Right lobe of liver (tissue), 4 donors: ENCODE data around the gene GSTCD.

Source experiments
- POLR2A ChIP-seq: fragments of 450-650 bp; IDR thresholded peaks from one replicate; pipeline ENCODE4 v1.6.1; 2017; ENCODE audit warnings: antibody characterized with exemption, mild to moderate bottlenecking
- TF ChIP-seq, protein P1 (sequence below), 4 donors: fragments of 200-600 bp in 3 of 4; fragments of 450-650 bp in 1 of 4; IDR thresholded peaks; one replicate each; pipeline versions ENCODE4 v1.5.1 to v1.8.0; 2016 to 2022; ENCODE audit warnings: antibody characterized with exemption in 4 of 4, mild to moderate bottlenecking in 2 of 4
- donor health status: DM: no; HTN: no; CAD: no.
- donor health status: DM: no; HTN: no; CAD: no.
- donor health status: DM: no; HTN: yes; CAD: no.

GRCh38 chr4:105797225-105797624 is 88.6 kb downstream of the GSTCD start:
- no peak for TF ChIP-seq POLR2A
- TF ChIP-seq, protein P1, sequence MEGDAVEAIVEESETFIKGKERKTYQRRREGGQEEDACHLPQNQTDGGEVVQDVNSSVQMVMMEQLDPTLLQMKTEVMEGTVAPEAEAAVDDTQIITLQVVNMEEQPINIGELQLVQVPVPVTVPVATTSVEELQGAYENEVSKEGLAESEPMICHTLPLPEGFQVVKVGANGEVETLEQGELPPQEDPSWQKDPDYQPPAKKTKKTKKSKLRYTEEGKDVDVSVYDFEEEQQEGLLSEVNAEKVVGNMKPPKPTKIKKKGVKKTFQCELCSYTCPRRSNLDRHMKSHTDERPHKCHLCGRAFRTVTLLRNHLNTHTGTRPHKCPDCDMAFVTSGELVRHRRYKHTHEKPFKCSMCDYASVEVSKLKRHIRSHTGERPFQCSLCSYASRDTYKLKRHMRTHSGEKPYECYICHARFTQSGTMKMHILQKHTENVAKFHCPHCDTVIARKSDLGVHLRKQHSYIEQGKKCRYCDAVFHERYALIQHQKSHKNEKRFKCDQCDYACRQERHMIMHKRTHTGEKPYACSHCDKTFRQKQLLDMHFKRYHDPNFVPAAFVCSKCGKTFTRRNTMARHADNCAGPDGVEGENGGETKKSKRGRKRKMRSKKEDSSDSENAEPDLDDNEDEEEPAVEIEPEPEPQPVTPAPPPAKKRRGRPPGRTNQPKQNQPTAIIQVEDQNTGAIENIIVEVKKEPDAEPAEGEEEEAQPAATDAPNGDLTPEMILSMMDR (IDR thresholded peaks at IDR 0.05): no peak
